Brain microvascular endothelial cell (primary cell): Measurements from ENCODE around the gene RGS7.

Experiments
- DNase-seq: peaks from one replicate; pipeline ENCODE4 v3.0.0-alpha.2; 2020
- H3K27ac ChIP-seq: fragments of 250-450 bp; sonication (Bioruptor Pico); 2 replicates; pipeline ENCODE4 v1.5.1; 2020; ENCODE audit warnings: mild to moderate bottlenecking, moderate library complexity
- H3K27me3 ChIP-seq: fragments of 250-450 bp; sonication (Bioruptor Pico); replicated peaks from 2 replicates; pipeline ENCODE4 v1.5.1; 2020; ENCODE audit warnings: mild to moderate bottlenecking
- H3K36me3 ChIP-seq: fragments of 250-450 bp; sonication (Bioruptor Pico); replicated peaks from 2 replicates; pipeline ENCODE4 v1.5.1; 2020; ENCODE audit warnings: mild to moderate bottlenecking
- H3K4me3 ChIP-seq: 2 replicates; pipeline ENCODE4 v1.5.1; 2011; ENCODE audit warnings: low read depth, mild to moderate bottlenecking, control low read depth, low read length, moderate library complexity
- in situ Hi-C: cut with HindIII; loops from 2 replicates; pipeline ENCODE4 v1.10.0; 2017; ENCODE audit warnings: low sequenced_read_pairs, low pct_ligation_motif_present
- TF ChIP-seq, protein P1 (sequence below): IDR thresholded peaks from 2 replicates; pipeline ENCODE4 v1.5.1; 2011; ENCODE audit warnings: low read depth, mild to moderate bottlenecking, moderate library complexity, low read length, control low read depth, inconsistent platforms; ENCODE audit errors: missing control alignments

The RGS7 gene

DNA sequence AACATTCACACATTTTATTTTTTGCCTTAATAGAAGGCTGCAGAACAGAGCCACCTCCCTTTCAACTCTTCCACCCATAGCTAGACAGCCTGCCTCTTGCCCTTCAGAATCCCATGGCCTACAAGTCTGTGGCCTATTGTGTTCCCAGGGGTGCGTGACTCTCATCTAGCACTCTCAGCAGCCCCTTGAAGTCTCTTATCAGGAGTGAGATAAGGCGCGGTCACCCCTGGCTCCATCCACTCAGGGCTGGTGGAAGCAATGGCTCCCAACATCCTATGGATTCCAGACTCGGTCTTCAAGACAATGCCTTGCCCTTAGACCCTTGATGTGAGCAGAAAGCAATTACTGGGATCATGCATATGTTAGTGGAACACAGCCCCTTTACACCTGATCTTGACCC, 480.9 kb downstream of the RGS7 start:
- Histone ChIP-seq H3K36me3 (no peaks in the 10 kb centered on the region), H3K4me3 (no peak overlapping the region), H3K27ac (no peak overlapping the region), H3K27me3 (no peaks in the 10 kb centered on the region)
- in situ Hi-C loops: no loop called here
- DNase-seq: no peak
- TF ChIP-seq, protein P1, sequence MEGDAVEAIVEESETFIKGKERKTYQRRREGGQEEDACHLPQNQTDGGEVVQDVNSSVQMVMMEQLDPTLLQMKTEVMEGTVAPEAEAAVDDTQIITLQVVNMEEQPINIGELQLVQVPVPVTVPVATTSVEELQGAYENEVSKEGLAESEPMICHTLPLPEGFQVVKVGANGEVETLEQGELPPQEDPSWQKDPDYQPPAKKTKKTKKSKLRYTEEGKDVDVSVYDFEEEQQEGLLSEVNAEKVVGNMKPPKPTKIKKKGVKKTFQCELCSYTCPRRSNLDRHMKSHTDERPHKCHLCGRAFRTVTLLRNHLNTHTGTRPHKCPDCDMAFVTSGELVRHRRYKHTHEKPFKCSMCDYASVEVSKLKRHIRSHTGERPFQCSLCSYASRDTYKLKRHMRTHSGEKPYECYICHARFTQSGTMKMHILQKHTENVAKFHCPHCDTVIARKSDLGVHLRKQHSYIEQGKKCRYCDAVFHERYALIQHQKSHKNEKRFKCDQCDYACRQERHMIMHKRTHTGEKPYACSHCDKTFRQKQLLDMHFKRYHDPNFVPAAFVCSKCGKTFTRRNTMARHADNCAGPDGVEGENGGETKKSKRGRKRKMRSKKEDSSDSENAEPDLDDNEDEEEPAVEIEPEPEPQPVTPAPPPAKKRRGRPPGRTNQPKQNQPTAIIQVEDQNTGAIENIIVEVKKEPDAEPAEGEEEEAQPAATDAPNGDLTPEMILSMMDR: no peak

DNA sequence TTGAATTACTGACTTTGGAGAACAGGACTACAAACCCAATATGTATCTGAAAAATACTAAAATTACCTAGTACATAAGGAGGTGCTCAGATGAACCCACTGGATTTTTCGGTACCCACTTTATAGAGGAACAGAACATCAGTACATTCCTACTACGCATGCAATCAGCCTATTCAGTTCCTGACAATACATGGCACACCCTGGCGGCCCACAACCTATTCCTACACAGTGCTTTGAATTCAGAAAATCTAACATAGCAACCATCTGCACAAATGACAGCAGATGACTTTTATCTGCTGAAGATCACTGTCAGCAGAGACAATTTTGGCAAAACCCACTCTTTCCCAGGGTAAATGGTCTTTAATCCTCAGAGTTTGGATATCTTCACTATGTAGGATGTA, 487.9 kb downstream of the RGS7 start:
- TF ChIP-seq, protein P1: no peak
- H3K36me3 ChIP-seq: no peaks in the 10 kb centered on the region
- in situ Hi-C loops: no loop called here

DNA sequence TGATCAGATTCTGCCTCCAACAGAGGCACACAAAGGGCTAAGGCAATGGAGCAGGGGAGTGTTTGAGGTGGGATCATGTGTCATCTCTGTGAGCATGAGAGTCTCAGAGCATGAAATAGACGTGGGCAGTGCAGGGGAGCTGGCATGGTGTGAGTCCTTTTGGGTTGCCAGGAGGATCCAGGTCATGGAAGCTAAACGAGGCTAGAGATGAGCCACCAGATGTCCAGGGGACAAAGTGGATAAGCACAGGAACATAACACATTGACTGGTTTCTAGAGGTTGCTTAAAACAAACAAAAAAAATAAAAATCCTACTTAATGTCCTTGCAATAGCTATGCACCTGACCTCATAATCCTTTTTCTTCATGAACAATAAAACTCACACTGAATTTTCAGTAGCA, 490.3 kb downstream of the RGS7 start:
- Histone ChIP-seq H3K27ac (no peak overlapping the region), H3K36me3 (no peaks in the 10 kb centered on the region), H3K4me3 (no peak overlapping the region), H3K27me3 (no peaks in the 10 kb centered on the region)
- DNase-seq: no peak
- TF ChIP-seq, protein P1: no peak
- in situ Hi-C loops: no loop called here

More for the DNA sequence above, 487.9 kb downstream of the RGS7 start:
- Histone ChIP-seq H3K4me3 (no peak overlapping the region), H3K27me3 (no peaks in the 10 kb centered on the region), H3K27ac (no peak overlapping the region)
- DNase-seq: no peak

DNA sequence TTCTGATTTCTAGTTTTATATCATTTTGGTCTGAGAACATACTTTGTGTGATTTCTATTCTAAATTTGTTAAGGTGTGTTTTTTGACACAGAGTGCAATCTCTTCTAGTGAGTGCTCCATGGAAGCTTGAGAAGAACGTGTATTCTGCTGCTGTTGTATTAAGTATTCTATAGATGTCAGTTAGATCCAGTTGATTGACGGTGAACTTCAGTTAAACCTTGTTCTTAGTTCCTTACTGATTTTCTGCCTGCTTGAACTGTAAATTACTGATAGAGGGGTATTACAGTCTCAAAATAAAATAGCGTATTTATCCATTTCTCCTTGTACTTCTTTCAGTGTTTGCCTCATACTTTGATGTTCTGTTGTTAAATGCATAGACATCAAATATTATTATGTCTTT, 497.0 kb downstream of the RGS7 start:
- Histone ChIP-seq H3K27me3 (no peaks in the 10 kb centered on the region), H3K36me3 (no peaks in the 10 kb centered on the region), H3K27ac (no peak overlapping the region), H3K4me3 (no peak overlapping the region)
- TF ChIP-seq, protein P1: no peak
- in situ Hi-C loops: no loop called here
- no peak for DNase-seq

DNA sequence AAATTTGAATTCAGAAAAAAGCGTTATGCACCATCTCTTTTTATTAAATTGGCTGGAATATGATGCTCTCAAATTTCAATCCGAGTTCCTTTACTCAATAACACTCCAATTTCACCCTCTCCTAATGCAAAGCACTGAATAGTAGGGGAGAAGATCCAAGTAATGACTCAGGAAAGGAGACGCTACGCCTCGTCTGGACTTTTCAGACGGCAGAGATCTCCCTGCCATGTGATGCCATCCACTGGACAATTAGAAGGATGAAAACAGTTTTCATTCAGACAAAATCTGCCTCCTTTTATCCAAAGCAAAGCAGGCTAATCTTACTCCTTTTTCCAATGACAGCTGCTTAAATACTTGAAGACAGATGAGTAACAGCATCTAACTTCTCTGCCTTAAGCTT, 502.6 kb downstream of the RGS7 start:
- peak; percentile 7 for DNase-seq
- in situ Hi-C loops: no loop called here
- Histone ChIP-seq H3K27ac (no peak overlapping the region), H3K27me3 (no peaks in the 10 kb centered on the region), H3K4me3 (no peak overlapping the region), H3K36me3 (no peaks in the 10 kb centered on the region)
- TF ChIP-seq, protein P1: no peak

DNA sequence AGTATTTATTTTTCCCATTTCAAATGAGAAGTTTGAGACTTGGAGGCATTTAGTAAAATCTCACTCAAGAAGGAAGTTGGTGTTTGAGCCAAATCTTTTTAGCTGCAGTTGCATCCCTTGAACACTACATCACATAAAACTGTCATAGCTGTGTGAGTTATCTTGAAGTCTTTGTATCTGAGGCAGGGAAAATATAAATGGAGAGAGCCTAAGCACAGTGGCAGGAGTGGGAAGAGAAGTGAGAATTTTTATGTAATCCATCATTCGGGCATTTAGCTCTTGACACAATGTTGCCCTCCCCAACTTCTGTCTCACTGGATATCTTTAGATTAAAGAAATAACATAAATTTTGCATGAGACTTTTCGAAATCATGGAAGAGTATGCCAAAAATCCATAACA, 509.7 kb downstream of the RGS7 start:
- no peaks in the 10 kb centered on the region for H3K27me3 ChIP-seq
- H3K36me3 ChIP-seq: no peaks in the 10 kb centered on the region
- no peak overlapping the region for H3K27ac ChIP-seq
- in situ Hi-C loops: no loop called here
- no peak for DNase-seq
- TF ChIP-seq, protein P1: no peak
- no peak overlapping the region for H3K4me3 ChIP-seq
